GM19035 (cell line): ENCODE data around the gene OR5L1.

Source experiments
- ATAC-seq: cut with Tn5 transposase; IDR thresholded peaks from one replicate; pipeline ENCODE4 v1.9.1; 2021; ENCODE audit not compliant: unreplicated experiment

Gene OR5L1

GRCh38 chr11:55811067-55811466, at the start of gene OR5L1:
Gene OR5L1, plus strand, starts transcription at chr11:55811367. Its CDS starts 100 bp downstream, at chr11:55811467.
- ATAC-seq: no peak

DNA sequence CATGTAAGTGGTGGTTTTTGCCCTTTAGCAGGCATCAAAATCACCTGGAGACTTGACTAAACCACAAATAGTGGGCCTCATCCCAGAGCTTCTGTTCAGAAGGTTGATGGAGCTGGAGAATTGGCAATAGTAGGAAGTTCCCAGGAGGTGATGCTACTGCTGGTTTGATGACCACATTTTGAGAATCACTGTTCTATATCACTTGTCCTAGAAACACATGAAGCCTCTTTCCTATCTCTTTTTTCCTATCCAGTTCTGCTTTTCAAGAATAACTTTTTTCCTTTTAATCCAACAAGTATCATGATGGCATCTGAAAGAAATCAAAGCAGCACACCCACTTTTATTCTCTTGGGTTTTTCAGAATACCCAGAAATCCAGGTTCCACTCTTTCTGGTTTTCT, 38.0 kb upstream of the OR5L1 start, which contains the start of gene OR5D13:
Gene OR5D13, plus strand, starts transcription at position 301 of the 400 bp plus-strand sequence. Its CDS starts 0 bp downstream, at position 301.
- ATAC-seq: no peak

DNA sequence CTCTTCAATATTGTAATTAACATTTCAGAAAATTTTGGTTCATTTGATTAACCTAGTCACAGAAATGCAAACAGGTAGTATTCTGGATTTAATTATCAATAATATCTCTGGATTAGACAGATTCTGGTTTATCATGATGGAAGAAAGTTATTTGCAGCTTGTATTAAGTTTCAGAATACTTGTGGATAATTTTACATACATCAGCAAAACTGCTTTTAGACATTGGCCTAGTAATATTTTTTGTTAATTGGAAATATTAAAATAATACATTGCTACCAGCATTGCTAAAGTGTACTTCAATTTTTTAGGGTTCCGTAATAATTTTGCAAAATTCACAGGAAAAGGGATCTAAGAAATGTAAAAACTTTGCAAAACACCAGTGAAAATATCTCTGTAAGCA, 19.6 kb upstream of the OR5L1 start:
- ATAC-seq: no peak

DNA sequence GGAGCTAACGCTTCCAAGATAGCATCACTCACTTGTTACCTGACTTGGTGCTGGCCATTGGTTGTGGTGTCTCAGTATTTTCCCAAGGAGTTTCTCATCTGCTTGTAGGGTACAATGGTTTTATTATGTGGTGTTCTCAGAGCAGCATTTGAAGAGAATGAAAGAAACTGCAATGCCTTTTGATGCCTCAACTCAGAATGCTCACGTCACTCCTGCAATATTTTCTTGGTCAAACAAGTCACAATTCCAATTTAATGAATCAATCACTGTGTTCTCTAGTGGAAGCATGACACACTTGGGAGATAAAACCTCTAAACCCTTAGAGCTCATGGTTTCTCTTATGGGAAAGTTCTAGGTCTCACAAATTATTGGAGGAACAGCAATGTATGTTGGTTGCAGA, 17.8 kb upstream of the OR5L1 start:
- ATAC-seq: no peak

GRCh38 chr11:55795256-55795655, 15.9 kb upstream of the OR5L1 start, which contains the start of gene OR5D14:
Gene OR5D14, plus strand, starts transcription at chr11:55795556. Its CDS starts 0 bp downstream, at chr11:55795556.
- ATAC-seq: no peak

- ATAC-seq: no peak
Measured at GRCh38 chr11:55806248-55806647, 4.9 kb upstream of the OR5L1 start.

DNA sequence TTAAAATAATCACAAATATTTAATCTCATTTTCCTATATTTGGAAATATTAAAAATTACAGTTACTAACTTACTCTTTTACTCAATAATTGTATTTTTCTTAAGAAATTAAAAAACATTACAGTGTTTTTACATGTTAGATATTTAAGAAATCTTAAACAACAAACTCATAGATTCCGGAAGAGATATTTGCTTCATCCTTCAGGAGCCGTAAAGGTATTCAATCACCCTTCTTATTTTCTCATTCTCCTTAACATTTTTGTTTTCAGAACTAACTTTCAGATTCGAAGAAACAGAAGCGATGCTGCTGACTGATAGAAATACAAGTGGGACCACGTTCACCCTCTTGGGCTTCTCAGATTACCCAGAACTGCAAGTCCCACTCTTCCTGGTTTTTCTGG, 8.2 kb downstream of the OR5L1 start, which contains the start of gene OR5D18:
Gene OR5D18, plus strand, starts transcription at position 301 of the 400 bp plus-strand sequence. Its CDS starts 0 bp downstream, at position 301.
- ATAC-seq: no peak

- ATAC-seq: no peak
Measured at GRCh38 chr11:55826919-55827318, 15.8 kb downstream of the OR5L1 start, which contains the start of gene OR5L2. Gene OR5L2, plus strand, starts transcription at chr11:55827219. Its CDS starts 0 bp downstream, at chr11:55827219.

DNA sequence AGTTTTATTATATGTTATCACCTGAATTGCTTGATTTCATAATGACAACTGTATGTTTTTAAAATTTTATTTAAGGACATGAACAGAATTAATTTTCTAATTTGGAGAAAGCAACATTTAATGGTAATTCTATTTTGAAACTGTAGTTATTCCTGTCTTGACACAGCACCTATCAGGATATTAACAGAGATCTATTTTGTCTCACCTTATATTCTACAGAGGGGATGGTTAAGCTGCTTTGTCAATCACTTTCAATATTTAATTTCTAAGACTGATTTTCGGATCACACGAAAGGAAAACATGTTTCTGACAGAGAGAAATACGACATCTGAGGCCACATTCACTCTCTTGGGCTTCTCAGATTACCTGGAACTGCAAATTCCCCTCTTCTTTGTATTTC, 27.3 kb downstream of the OR5L1 start, which contains the start of gene OR5D16:
Gene OR5D16, plus strand, starts transcription at position 301 of the 400 bp plus-strand sequence. Its CDS starts 0 bp downstream, at position 301.
- ATAC-seq: no peak

DNA sequence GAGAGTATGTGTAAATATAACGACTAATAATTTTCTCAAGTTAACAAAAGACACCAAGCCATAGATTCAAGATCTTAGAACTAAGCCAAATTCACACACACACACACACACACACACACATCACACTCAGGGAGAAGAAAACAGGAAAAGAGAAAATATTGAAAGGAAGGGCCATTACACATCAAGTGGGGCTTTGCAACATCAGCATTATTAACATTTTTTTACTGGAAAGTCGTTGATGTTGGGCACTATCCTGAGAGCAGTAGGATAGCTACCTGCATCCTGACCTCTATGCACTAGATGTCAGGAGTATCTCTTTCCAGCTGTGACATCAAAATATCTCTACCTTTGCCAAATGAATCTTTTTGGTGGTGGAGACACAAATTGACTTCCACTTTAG, 36.3 kb downstream of the OR5L1 start:
- ATAC-seq: no peak

DNA sequence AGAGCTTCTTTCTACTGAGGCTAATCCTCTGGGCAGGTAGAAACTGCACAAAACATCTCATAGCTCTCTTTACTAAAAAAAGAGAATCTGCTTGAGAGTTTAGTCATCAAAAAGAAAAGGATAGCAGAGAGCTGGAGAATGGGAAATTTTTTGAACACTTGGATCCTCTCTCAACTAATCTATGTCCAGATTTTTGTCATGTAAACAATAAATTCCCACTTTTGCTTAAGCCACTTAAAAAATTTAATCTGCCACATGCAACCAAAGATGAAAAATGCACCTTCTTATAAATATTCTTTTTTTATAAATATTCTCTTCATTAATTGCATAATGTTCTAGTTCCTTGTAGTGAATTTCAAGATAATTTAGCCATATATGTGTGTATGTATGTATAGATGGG, 37.9 kb downstream of the OR5L1 start:
- ATAC-seq: no peak

DNA sequence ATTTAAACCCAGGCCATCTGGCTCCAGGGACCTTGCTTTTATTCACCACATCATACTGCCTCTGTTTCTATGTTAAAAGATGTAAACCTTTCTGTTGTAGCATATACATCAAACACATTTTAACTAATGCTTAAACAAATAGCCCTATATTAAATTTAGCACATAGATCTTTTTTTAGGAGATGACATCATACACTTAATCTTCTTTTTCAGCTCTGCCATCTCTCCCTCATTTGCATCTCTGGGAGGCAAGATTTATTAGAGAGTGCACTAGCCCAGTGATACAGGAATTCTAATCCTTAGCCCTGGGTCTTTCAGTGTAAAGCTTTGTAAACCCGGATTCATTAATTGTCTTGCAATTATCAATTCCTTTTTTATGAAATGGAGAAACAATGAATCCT, 41.0 kb downstream of the OR5L1 start:
- no peak for ATAC-seq

DNA sequence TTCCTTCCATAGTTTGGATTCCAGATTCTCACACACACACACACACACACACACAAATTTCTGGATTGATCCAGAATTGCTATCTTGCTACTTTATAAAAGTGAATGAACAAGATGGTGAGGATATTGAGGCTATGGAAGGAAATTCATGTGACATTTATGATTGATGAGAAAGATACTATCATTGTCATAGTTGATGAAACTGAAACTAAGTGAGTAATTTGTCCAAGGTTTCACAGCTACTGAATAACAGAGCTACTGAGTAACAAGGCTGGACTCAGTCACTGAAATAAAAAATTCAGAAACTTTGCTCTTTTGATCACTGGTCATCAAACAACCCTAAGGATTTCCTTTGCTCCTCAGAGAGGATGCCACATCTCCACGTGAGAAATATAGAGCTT, 43.5 kb downstream of the OR5L1 start:
- no peak for ATAC-seq
